GM12873 (cell line): ENCODE data around the gene CRLF2.

Source experiments
- CTCF ChIP-seq: IDR thresholded peaks from 2 replicates; pipeline ENCODE4 v1.5.1; 2012; ENCODE audit warnings: low read depth, mild to moderate bottlenecking, moderate library complexity, low read length, control low read depth; ENCODE audit not compliant: insufficient read depth; ENCODE audit errors: missing control alignments

Gene CRLF2

DNA sequence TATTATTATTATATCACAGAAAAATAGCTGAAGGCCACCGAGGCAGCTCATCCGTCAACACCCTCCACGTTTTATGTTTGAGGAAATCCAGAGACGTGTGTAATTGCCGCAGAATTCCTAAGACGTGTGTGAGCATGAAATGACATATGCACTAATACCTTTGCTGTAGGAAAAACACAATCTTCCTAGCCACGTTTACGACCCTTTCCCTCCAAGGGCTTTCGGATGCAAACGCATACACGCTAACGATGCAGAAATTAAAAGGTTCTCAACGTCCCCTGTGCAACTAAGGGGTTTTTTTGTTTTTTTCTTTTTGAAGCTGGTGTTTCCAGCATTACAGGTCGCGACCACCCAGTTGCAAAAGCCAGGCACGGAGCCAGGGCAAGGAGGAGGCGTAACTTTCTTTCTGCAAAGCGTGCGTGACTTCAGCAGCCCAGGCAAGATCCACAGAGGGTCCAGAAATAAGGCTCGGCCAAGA is 33.8 kb downstream of the CRLF2 start:
- no peak for TF ChIP-seq CTCF

- no peak for TF ChIP-seq CTCF
These were observed 40.0 kb downstream of the CRLF2 start for GRCh38 chrX:1172496-1172895.

- TF ChIP-seq CTCF: no peak
These were observed 42.2 kb downstream of the CRLF2 start for GRCh38 chrX:1170243-1170642.

DNA sequence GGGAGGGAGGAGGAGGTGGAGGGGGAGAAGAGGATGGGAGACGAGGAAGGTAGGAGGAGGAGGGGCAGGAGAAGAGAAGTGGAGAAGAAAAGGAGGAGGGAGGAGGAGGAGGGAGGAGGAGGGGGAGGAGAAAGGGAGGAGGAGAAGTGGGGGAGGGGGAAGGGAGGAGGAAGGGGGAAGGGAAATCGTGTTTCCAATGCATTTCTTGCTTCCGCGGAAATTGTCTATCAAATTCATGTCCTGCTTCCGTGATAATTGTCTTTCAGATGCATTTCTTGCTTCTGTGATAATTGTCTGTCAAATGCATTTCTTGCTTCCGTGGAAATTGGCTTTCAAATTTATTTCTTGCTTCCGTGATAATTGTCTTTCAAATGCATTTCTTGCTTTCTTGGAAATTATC is 43.3 kb downstream of the CRLF2 start:
- TF ChIP-seq CTCF: no peak

DNA sequence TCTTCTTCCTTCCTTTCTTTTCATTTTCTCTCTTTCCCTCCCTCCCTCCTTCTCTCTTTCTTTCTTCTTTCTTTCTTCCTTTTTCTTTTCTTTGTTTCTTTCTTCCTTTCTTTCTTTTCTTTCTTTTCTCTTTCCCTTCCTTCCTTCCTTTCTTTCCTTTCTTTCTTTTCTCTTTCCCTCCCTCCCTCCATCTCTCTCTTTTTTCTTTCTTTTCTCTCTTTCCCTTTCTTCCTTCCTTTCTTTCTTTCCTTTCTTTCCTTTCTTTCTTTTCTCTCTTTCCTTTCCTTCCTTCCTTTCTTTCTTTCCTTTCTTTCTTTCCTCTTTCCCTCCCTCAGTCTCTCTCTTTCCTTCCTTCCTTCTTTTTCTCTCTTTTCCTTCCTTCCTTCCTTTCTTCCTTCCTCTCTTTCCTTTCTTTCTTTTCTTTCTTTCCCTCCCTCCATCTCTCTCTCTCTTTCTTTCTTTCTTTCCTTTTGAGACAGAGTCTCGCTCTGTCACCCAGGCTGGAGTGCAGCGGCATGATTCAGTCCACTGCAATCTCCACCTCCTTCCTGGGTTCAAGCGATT is 44.4 kb downstream of the CRLF2 start:
- TF ChIP-seq CTCF: no peak

- no peak for TF ChIP-seq CTCF
These were observed 45.0 kb downstream of the CRLF2 start for GRCh38 chrX:1167466-1167865.

GRCh38 chrX:1165535-1166196 is 46.8 kb downstream of the CRLF2 start:
- no peak for TF ChIP-seq CTCF
